PC-9 (cell line): ENCODE results near the gene CSNK2A2. TPM values are rescaled to one million over a fixed set of nuclear protein-coding genes. Genes with fewer than 3 reads are reported as not detected.

ENCODE experiments used
- BruUV-seq: library from RNA; stranded (reverse); fragments of 400-500 nt; replicated peaks from 2 replicates; lab custom pipeline; 2021; lab: Mats Ljungman, UMichigan
- CTCF ChIA-PET: fragments of 300-600 bp; sonication (Branson Sonifier 250); formaldehyde crosslinking; loops from one replicate; lab custom pipeline; 2022; ENCODE audit warnings: antibody characterized with exemption; lab: Charles Lee
- POLR2A ChIA-PET: fragments of 300-600 bp; sonication (Branson Sonifier 250); formaldehyde crosslinking; loops from one replicate; lab custom pipeline; 2022; ENCODE audit warnings: antibody characterized with exemption; ENCODE audit not compliant: unreplicated experiment; lab: Charles Lee
- DNase-seq, 2 experiments: peaks; one replicate each; pipeline versions ENCODE4 v3.0.0 to v3.0.0-alpha.2; 2015 to 2022; ENCODE audit warnings: mixed read lengths in 1 of 2
- H2AFZ ChIP-seq: fragments of 200-600 bp; sonication (generic); 2 replicates; pipeline ENCODE4 v1.8.1; 2017; ENCODE audit warnings: antibody characterized with exemption
- H3F3A ChIP-seq: fragments of 200-600 bp; sonication (generic); 2 replicates; pipeline ENCODE4 v1.8.1; 2017; ENCODE audit warnings: antibody characterized with exemption, mild to moderate bottlenecking, low read depth; ENCODE audit not compliant: insufficient read depth
- H3K27ac ChIP-seq: fragments of 200-600 bp; sonication (generic); 2 replicates; pipeline ENCODE4 v1.6.1; 2016; ENCODE audit warnings: mixed run types
- H3K27me3 ChIP-seq: fragments of 200-600 bp; sonication (generic); 2 replicates; pipeline ENCODE4 v1.6.1; 2016; ENCODE audit warnings: low read depth, mixed run types; ENCODE audit not compliant: insufficient read depth
- H3K36me3 ChIP-seq: fragments of 200-600 bp; sonication (generic); 2 replicates; pipeline ENCODE4 v1.6.1; 2016; ENCODE audit warnings: low read depth, mixed run types
- H3K4me1 ChIP-seq: fragments of 200-600 bp; sonication (generic); replicated peaks from 2 replicates; pipeline ENCODE4 v1.6.1; 2016; ENCODE audit warnings: mixed run types; ENCODE audit not compliant: insufficient read depth
- H3K4me2 ChIP-seq: fragments of 200-600 bp; sonication (generic); 2 replicates; pipeline ENCODE4 v1.6.1; 2017; ENCODE audit warnings: mixed run types
- H3K4me3 ChIP-seq: fragments of 200-600 bp; sonication (generic); 2 replicates; pipeline ENCODE4 v1.6.1; 2016; ENCODE audit warnings: mixed run types
- H3K79me2 ChIP-seq: fragments of 200-600 bp; sonication (generic); 2 replicates; pipeline ENCODE4 v1.6.1; 2017; ENCODE audit warnings: low read depth, mixed run types
- H3K9me2 ChIP-seq: fragments of 200-600 bp; sonication (generic); 2 replicates; pipeline ENCODE4 v1.8.1; 2017; ENCODE audit warnings: mild to moderate bottlenecking; ENCODE audit not compliant: insufficient read depth
- H3K9me3 ChIP-seq: fragments of 200-600 bp; sonication (generic); 2 replicates; pipeline ENCODE4 v1.8.1; 2016; ENCODE audit warnings: low read depth; ENCODE audit not compliant: insufficient read depth
- H4K20me1 ChIP-seq: fragments of 200-600 bp; sonication (generic); 2 replicates; pipeline ENCODE4 v1.8.1; 2017; ENCODE audit not compliant: insufficient read depth
- CTCF ChIP-seq: fragments of 200-600 bp; sonication (generic); conservative IDR thresholded peaks from 2 replicates; pipeline ENCODE4 v1.6.1; 2017; ENCODE audit warnings: mixed run types, antibody characterized with exemption, mild to moderate bottlenecking, moderate library complexity
- EZH2 ChIP-seq: fragments of 200-600 bp; sonication (generic); IDR thresholded peaks from 2 replicates; pipeline ENCODE4 v1.8.0; 2017; ENCODE audit warnings: antibody characterized with exemption, low read depth
- intact Hi-C: fragments of 100-400 bp; cut with micrococcal nuclease; formaldehyde crosslinking; loops from one replicate; pipeline ENCODE4 v1.10.0; 2022; ENCODE audit not compliant: unreplicated experiment
- total RNA-seq: library from RNA; stranded (reverse); gene quantifications from 2 replicates; pipeline ENCODE4 v1.2.3, GENCODE V29; 2021

CSNK2A2 gene
- total RNA-seq, 1 experiment from 2014 or later, result 100 TPM

GRCh38 chr16:58200004-58200797 is 2.3 kb upstream of the CSNK2A2 start:
- Histone ChIP-seq H3K4me3 (no peak overlapping the region), H3K36me3 (peaks cover 9% of the 10 kb centered on the region), H3K9me3 (no peaks in the 10 kb centered on the region), H3K9me2 (no peaks in the 10 kb centered on the region), H3K79me2 (peaks cover 22% of the 10 kb centered on the region), H4K20me1 (peaks cover 12% of the 10 kb centered on the region), H3K4me2 (no peak overlapping the region), H3K4me1 (peaks cover 26% of the 10 kb centered on the region), H3F3A (no peaks in the 10 kb centered on the region; the same call in 1 of the 2 replicates), H3K27me3 (no peaks in the 10 kb centered on the region), H3K27ac (no peak overlapping the region), H2AFZ (no peak overlapping the region)
- CTCF ChIA-PET, result no interaction called here
- intact Hi-C loops, result no loop called here
- BruUV-seq, result no TSS peak
- no peak for DNase-seq
- TF ChIP-seq EZH2, result no peak
- no peak for TF ChIP-seq CTCF
- POLR2A ChIA-PET, result no interaction called here

- H3K36me3 ChIP-seq, result peaks cover 21% of the 10 kb centered on the region
- no peak overlapping the region for H2AFZ ChIP-seq
- H3K27ac ChIP-seq, result no peak overlapping the region
- no peak overlapping the region for H3K4me3 ChIP-seq
- ChIA-PET CTCF (interaction anchor here (0.5 to 0.7 kb wide), 2 partner anchors 67 to 107 kb away, joined by 8 to 15 read pairs; no protein-coding TSS in a partner anchor), POLR2A (no interaction called here)
- peak overlapping the region; percentile 92; the same call in 1 of the 2 replicates for H3K4me2 ChIP-seq
- H4K20me1 ChIP-seq, result peaks cover 15% of the 10 kb centered on the region
- H3K9me2 ChIP-seq, result no peaks in the 10 kb centered on the region
- BruUV-seq, result no TSS peak
- H3K27me3 ChIP-seq, result no peaks in the 10 kb centered on the region
- H3K4me1 ChIP-seq, result peaks cover 26% of the 10 kb centered on the region
- intact Hi-C loops, result loop anchor here (1.0 to 10.0 kb wide), 3 partner anchors 51 to 174 kb away; partner anchors contain the start of gene MMP15
- H3K9me3 ChIP-seq, result no peaks in the 10 kb centered on the region
- H3K79me2 ChIP-seq, result peaks cover 35% of the 10 kb centered on the region
- no peak for DNase-seq
- no peaks in the 10 kb centered on the region; the same call in 1 of the 2 replicates for H3F3A ChIP-seq
- TF ChIP-seq EZH2 (no peak), CTCF (no peak)
These were observed 1.0 kb upstream of the CSNK2A2 start for GRCh38 chr16:58198803-58199411.

GRCh38 chr16:58197314-58198012 is 443 bp downstream of the CSNK2A2 start:
- CTCF ChIA-PET, result interaction anchor here (0.9 to 1.1 kb wide), 2 partner anchors 52 to 109 kb away, joined by 3 to 5 read pairs; a partner anchor contains a TSS
- BruUV-seq, result no TSS peak
- no peak for DNase-seq
- Histone ChIP-seq H3K27ac (no peak overlapping the region), H4K20me1 (peaks cover 25% of the 10 kb centered on the region), H3K9me3 (no peaks in the 10 kb centered on the region), H3K27me3 (no peaks in the 10 kb centered on the region), H3K79me2 (peaks cover 47% of the 10 kb centered on the region), H3K4me3 (peak overlapping the region; percentile 80), H3K4me2 (peak overlapping the region; percentile 95), H3K9me2 (no peaks in the 10 kb centered on the region), H3K4me1 (peaks cover 26% of the 10 kb centered on the region), H2AFZ (peak overlapping the region; percentile 70), H3F3A (peaks cover 4% of the 10 kb centered on the region; the same call in 1 of the 2 replicates), H3K36me3 (peaks cover 36% of the 10 kb centered on the region)
- intact Hi-C loops, result loop anchor here (1.0 to 10.0 kb wide), 3 partner anchors 53 to 173 kb away; partner anchors contain the start of gene MMP15
- POLR2A ChIA-PET, result no interaction called here
- TF ChIP-seq EZH2, result no peak
- TF ChIP-seq CTCF, result no peak
